Subcutaneous adipose tissue (tissue), 4 donors: ENCODE measurements around the gene SIL1. TPM values are rescaled to one million over a fixed set of nuclear protein-coding genes. Genes with fewer than 3 reads are reported as not detected.

Experiments
- CTCF ChIP-seq: fragments of 450-650 bp; IDR thresholded peaks from one replicate; pipeline ENCODE4 v1.5.1; 2016; ENCODE audit warnings: low read depth, mild to moderate bottlenecking, control low read depth, antibody characterized with exemption, moderate library complexity
- total RNA-seq, 4 donors: library from RNA; depleted of rRNA; stranded (reverse); fragments of >200 nt; gene quantifications; one replicate each; pipeline ENCODE4 v1.1.0, GENCODE V29; 2016

Gene SIL1
- total RNA-seq, 4 donors from 2014 or later = 29.7 to 52.9 (median 44.8) TPM

- TF ChIP-seq CTCF = no peak
Observed at GRCh38 chr5:138936225-138936967, 261.8 kb downstream of the SIL1 start.

GRCh38 chr5:138935466-138935865 is 262.7 kb downstream of the SIL1 start:
- no peak for TF ChIP-seq CTCF

- TF ChIP-seq CTCF = no peak
Observed at GRCh38 chr5:138934971-138935370, 263.2 kb downstream of the SIL1 start.

DNA sequence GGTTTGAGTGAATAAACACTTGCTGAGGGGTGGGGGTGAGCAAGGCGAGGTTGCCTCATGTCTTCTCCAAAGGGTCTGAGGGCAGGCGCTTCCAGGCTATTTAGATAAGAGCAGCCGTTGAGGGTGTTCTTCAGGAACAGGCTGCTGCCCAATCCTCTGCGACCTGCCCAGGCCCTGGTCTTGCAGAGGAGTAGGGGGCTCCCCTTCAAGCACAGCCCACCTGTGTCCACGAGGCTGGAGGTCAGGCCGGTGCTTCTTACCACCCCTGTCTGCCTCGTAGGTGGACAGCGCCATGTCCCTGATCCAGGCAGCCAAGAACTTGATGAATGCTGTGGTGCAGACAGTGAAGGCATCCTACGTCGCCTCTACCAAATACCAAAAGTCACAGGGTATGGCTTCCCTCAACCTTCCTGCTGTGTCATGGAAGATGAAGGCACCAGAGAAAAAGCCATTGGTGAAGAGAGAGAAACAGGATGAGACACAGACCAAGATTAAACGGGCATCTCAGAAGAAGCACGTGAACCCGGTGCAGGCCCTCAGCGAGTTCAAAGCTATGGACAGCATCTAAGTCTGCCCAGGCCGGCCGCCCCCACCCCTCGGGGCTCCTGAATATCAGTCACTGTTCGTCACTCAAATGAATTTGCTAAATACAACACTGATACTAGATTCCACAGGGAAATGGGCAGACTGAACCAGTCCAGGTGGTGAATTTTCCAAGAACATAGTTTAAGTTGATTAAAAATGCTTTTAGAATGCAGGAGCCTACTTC is 264.5 kb downstream of the SIL1 start:
- no peak for TF ChIP-seq CTCF

GRCh38 chr5:138932171-138932810 is 265.9 kb downstream of the SIL1 start:
- no peak for TF ChIP-seq CTCF

GRCh38 chr5:138930371-138931097 is 267.6 kb downstream of the SIL1 start:
- no peak for TF ChIP-seq CTCF
